Kidney epithelial cell (primary cell): ENCODE measurements around the gene DDX54. TPM values are rescaled to one million over a fixed set of nuclear protein-coding genes. Genes with fewer than 3 reads are reported as not detected.

Experiments used
- DNase-seq: peaks from one replicate; pipeline ENCODE4 v3.0.0-alpha.2; 2010; ENCODE audit warnings: low read depth
- H3K27me3 ChIP-seq: 2 replicates; pipeline ENCODE4 v1.6.0; 2011; ENCODE audit warnings: low read length; ENCODE audit not compliant: control insufficient read depth, insufficient read depth
- H3K36me3 ChIP-seq: 2 replicates; pipeline ENCODE4 v1.5.1; 2011; ENCODE audit warnings: low read length; ENCODE audit not compliant: control insufficient read depth, insufficient read depth
- H3K4me3 ChIP-seq: 2 replicates; pipeline ENCODE4 v1.5.1; 2011; ENCODE audit warnings: low read depth, mild to moderate bottlenecking, control low read depth, low read length
- total RNA-seq: library from RNA; depleted of rRNA; stranded (reverse); fragments of >200 nt; gene quantifications from 2 replicates; pipeline ENCODE4 v1.2.3, GENCODE V29; 2015
- TF ChIP-seq, protein P1 (sequence below): IDR thresholded peaks from 2 replicates; pipeline ENCODE4 v1.5.1; 2011; ENCODE audit warnings: mild to moderate bottlenecking, moderate library complexity, low read length, control low read depth, inconsistent platforms; ENCODE audit not compliant: insufficient read depth, poor library complexity, severe bottlenecking

The DDX54 gene
- total RNA-seq, 1 donor from 2014 or later = 77.6 TPM

DNA sequence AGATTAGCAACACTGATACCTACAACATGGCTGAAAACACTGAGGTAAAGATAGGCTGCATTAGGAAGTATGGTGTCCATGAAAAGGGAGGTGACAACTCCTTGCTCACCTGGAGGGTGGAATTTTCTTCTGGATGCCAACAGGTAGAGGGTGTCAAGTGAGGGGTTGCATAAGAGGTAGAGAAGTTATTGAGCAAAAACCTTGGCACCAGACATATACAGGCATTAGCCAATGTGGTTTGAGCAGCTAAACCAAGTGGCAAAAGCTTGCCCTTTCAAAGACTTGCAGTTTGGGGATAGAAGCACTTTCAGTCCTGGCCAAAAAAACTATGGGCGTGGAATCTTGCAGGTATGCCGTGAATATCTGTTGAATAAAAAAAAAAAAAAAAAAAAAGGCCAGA lies 4.1 kb upstream of the DDX54 start:
- TF ChIP-seq, protein P1, sequence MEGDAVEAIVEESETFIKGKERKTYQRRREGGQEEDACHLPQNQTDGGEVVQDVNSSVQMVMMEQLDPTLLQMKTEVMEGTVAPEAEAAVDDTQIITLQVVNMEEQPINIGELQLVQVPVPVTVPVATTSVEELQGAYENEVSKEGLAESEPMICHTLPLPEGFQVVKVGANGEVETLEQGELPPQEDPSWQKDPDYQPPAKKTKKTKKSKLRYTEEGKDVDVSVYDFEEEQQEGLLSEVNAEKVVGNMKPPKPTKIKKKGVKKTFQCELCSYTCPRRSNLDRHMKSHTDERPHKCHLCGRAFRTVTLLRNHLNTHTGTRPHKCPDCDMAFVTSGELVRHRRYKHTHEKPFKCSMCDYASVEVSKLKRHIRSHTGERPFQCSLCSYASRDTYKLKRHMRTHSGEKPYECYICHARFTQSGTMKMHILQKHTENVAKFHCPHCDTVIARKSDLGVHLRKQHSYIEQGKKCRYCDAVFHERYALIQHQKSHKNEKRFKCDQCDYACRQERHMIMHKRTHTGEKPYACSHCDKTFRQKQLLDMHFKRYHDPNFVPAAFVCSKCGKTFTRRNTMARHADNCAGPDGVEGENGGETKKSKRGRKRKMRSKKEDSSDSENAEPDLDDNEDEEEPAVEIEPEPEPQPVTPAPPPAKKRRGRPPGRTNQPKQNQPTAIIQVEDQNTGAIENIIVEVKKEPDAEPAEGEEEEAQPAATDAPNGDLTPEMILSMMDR = no peak
- H3K4me3 ChIP-seq = no peak overlapping the region
- no peaks in the 10 kb centered on the region for H3K36me3 ChIP-seq
- DNase-seq = no peak
- no peaks in the 10 kb centered on the region for H3K27me3 ChIP-seq

DNA sequence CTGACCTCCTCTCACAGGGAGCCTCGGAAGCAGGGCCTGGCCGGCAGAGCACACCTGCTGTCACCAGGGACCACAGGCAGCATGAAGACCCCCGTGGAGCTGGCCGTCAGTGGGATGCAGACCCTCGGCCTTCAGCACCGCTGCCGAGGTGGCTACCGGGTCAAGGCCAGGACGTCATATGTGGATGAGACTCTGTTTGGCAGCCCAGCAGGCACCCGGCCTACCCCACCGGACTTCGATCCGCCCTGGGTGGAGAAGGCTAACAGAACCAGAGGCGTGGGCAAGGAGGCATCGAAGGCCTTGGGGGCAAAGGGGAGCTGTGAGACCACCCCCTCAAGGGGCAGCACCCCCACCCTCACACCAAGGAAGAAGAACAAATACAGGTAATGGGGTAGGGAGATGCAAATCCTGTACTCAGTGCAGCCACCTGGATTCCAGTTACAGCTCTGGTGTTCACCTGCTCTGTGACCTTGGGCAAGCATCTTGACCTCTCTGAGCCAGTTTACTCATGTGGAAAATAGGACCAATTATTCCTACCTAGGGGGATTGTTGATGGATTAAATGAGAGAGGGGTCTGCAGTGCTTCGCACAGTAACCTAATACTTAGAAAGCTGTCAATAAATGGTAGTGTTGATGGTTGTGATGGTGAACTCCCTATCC lies 1.5 kb upstream of the DDX54 start:
- DNase-seq = no peak
- H3K36me3 ChIP-seq = no peaks in the 10 kb centered on the region
- TF ChIP-seq, protein P1 = no peak
- H3K4me3 ChIP-seq = no peak overlapping the region
- no peaks in the 10 kb centered on the region for H3K27me3 ChIP-seq

DNA sequence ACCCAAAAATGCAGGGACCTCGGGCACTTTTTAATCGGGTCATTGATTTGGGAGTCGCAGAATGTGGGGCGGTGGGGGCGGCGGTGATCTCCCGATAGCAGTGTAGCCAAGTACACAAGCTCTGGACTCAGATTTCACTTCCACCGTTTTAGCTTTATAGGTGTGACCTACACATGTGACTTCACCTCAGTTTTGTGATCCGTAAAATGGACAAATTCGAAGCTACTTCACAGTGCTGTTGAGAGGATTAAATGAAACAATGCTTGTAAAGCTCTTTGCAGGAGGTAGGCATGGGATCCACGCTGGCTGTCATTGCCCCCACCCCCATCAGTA lies 721 bp upstream of the DDX54 start:
- no peak for DNase-seq
- Histone ChIP-seq H3K27me3 (no peaks in the 10 kb centered on the region), H3K4me3 (peak overlapping the region; percentile 88), H3K36me3 (no peaks in the 10 kb centered on the region)
- TF ChIP-seq, protein P1 = no peak

DNA sequence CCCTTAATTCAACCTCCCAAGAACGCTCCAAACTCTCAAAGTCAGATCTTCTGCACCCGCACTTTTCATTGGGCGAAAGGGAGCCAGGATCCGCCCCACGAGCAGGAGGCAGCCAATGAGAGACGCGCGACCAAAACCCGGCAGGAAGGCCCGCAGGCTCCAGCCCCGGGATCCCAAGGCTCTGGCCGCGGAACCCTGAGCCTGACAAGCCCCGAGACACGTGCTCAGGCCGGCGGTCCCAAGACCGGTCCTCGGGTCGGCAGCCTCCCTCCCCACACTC lies 438 bp downstream of the DDX54 start:
- TF ChIP-seq, protein P1 = no peak
- Histone ChIP-seq H3K36me3 (no peaks in the 10 kb centered on the region), H3K4me3 (peak overlapping the region; percentile 88), H3K27me3 (no peaks in the 10 kb centered on the region)
- no peak for DNase-seq

DNA sequence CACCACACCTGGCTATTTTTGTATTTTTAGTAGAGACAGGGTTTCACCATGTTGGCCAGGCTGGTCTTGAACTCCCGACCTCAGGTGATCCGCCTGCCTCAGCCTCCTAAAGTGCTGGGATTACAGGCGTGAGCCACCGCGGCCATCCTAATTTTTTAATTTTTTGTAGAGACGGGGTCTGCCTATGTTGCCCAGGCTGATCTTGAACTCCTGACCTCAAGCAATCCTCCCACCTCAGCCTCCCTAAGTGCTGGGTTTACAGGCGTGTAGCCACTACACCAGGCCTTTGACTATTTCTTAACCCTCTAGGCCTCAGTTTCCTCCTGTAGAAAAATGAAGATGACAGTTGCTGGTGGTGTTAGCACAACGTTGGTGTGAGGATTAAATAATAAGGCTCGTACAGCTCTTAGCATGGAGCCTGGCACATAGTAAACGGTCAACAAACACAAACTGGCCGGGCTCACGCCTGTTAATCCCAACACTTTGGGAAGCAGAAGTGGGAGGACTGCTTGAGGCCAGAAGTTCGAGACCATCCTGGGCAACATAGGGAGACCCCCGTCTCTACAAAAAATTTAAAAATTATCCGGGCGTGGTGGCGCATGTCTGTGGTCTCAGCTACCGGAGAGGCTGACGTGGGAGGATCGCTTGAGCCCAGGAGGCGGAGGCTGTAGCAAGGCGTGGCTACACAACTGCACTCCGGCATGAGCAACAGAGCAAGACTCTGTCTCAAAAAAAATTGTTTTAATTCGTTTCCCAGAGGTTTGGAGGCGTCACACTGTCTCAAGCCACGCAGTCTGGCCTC lies 979 bp downstream of the DDX54 start:
- TF ChIP-seq, protein P1 = no peak
- no peaks in the 10 kb centered on the region for H3K27me3 ChIP-seq
- H3K36me3 ChIP-seq = peaks cover under 1% of the 10 kb centered on the region
- no peak for DNase-seq
- peak overlapping the region; percentile 88 for H3K4me3 ChIP-seq
